Esophagus muscularis mucosa (tissue), 4 donors: ENCODE results near the gene DOCK8.

Experiments
- CTCF ChIP-seq, 3 experiments: fragments of 200-600 bp in 2 of 3; fragments of 450-650 bp in 1 of 3; sonication (generic) in 2 of 3; IDR thresholded peaks; one replicate each; pipeline ENCODE4 v1.5.1; 2017 to 2019; ENCODE audit warnings: antibody characterized with exemption in 3 of 3, mild to moderate bottlenecking in 2 of 3, moderate library complexity in 1 of 3
- EP300 ChIP-seq: sonication (generic); formaldehyde crosslinking; IDR thresholded peaks from one replicate; pipeline ENCODE4 v1.6.1; 2017; ENCODE audit warnings: antibody characterized with exemption
- POLR2A ChIP-seq: fragments of 450-650 bp; IDR thresholded peaks from one replicate; pipeline ENCODE4 v1.6.1; 2017; ENCODE audit warnings: antibody characterized with exemption, moderate library complexity, mild to moderate bottlenecking, low read depth
- POLR2AphosphoS5 ChIP-seq, 2 donors: sonication (generic); formaldehyde crosslinking; IDR thresholded peaks; one replicate each; pipeline ENCODE4 v1.6.1; 2017; ENCODE audit warnings: antibody characterized with exemption in 2 of 2

- TF ChIP-seq POLR2AphosphoS5 (IDR thresholded peaks at IDR 0.05) (peak; percentile 30 to 37), CTCF (IDR thresholded peaks at IDR 0.05) (peak; percentile 35 to 55 (median 36)), POLR2A (no peak), EP300 (no peak)
Observed at GRCh38 chr9:503881-504852, 289.5 kb downstream of the DOCK8 start, which contains the start of gene KANK1.
